HG03575 (cell line): ENCODE results near the gene RASAL2.
"Not testable (repeated sequence)": the region's sequence is repeated elsewhere in the genome, so short reads cannot be mapped to it uniquely, and the experiment has no call there.

ENCODE experiments used
- ATAC-seq: cut with Tn5 transposase; IDR thresholded peaks from one replicate; pipeline ENCODE4 v1.9.1; 2021; ENCODE audit not compliant: unreplicated experiment, insufficient number of reproducible peaks, low FRiP score; ENCODE audit errors: extremely low read depth

Gene RASAL2

GRCh38 chr1:178253581-178253980 lies 159.7 kb downstream of the RASAL2 start:
- not testable (repeated sequence) for ATAC-seq

DNA sequence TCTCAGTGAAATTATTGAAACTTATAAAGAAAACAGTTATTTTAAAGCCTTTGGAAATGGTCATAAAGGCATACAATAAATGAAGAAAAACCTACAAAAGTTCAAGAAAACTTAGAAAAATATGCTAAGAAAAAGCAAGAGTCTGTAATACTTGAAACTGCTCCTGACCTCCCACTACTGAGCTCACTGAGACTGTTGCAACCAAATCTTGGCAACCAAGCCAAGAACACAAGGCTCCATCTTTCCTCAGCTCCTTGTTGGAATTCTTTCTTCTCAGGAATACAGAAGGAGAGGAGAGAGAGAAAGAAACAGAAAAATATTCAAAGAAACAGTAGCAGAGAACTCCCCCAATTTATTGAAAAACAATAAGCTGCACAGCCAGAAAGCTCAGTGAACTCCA lies 160.5 kb downstream of the RASAL2 start:
- no peak for ATAC-seq

GRCh38 chr1:178258536-178258935 lies 164.6 kb downstream of the RASAL2 start:
- ATAC-seq = no peak

- ATAC-seq = no peak
These were observed 168.2 kb downstream of the RASAL2 start for GRCh38 chr1:178262120-178262500.

DNA sequence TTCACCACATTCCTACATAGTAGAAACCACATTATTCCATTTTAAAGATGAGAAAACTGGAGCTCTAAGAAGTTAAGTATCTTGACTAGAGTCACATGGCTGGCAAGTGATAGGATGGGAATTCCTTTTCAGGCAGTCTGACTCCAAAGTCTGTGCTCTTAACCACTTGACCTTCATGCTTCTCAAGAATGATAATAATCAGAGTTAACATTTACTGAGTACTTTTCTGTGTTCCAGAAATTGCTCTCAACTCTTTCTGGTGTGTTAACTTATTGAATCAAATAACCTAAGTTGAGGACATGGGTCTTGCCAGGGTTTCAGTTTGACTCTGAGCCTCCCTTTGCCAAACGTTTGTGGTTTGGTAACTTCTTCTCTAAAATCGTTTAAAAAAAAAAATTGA lies 169.4 kb downstream of the RASAL2 start:
- ATAC-seq = no peak

DNA sequence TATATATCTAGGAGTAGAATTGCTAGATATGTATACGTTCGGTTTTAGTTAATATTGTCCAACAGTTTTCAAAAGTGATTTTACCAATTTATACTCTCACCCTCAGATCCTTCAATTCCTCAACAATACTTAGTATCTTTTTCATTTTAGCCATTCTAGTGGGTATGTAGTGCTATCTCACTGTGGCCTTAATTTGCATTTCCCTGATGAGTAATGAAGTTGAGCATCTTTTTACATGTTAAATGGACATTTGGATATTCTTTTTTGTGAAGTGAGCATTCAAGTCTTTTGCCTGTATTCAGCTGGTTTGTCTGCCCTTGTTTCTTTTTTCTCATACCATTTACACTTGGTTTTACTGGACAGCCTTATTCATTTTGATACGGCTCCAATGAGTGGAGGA lies 172.2 kb downstream of the RASAL2 start:
- no peak for ATAC-seq

DNA sequence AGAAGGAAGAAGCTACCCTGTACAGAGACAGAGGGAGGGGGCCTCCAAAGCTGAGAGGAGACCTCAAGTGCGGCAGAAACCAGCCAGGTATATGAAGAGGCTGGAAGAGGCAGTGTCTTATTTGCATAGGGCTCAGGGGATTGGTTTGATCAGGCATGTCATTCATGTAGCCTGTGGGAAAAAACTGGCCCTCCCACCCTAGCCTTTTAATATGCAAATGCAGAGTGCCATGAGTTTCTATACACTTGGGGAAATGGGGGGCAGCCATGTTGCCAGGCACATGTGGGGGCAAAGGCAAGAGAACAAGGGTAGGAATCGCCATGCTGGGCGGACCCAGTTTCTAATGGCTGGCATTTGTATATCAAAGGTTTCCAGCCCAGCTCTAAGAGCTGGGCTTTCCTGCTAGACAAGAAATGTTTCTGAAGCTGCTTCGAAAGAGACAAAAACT lies 172.7 kb downstream of the RASAL2 start:
- no peak for ATAC-seq

DNA sequence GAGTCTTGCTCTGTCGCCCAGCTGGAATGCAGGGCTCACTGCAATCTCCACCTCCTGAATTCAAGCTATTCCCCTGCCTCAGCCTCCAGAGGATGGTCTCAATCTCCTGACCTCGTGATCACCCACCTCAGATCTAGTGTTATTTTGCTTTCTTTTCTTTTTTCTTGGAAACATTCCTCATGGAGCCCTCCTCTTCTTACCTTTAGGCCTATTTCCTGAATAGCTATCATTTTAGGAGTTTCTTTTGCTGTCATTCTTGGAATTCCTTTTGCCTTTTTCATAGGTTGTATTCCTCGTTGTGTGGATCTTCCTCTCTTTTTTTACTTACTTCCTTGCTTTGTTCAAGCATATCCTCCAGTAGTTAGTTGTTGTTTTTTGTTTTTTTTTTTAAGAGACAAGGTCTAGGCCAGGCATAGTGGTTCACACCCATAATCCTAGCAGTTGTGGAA lies 173.8 kb downstream of the RASAL2 start:
- no peak for ATAC-seq

DNA sequence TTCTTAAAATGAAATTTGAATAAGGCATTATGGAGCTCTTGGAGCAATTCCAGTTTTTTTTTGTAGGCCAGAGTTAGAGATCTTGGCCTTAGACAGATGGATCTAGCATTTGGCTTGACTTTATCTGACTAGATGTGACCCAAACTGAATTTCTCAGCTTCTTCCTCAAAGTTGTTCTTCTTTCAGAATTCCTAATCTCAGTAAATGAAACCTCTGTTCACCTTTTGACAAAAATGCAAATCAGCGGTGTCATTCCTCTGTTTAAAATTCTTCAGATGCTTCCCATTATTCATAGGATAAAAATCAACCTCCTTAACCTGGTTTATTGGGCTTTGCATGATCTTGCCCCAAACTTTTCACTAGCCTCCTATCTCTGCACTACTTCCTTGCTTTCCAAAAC lies 177.6 kb downstream of the RASAL2 start:
- ATAC-seq = no peak

DNA sequence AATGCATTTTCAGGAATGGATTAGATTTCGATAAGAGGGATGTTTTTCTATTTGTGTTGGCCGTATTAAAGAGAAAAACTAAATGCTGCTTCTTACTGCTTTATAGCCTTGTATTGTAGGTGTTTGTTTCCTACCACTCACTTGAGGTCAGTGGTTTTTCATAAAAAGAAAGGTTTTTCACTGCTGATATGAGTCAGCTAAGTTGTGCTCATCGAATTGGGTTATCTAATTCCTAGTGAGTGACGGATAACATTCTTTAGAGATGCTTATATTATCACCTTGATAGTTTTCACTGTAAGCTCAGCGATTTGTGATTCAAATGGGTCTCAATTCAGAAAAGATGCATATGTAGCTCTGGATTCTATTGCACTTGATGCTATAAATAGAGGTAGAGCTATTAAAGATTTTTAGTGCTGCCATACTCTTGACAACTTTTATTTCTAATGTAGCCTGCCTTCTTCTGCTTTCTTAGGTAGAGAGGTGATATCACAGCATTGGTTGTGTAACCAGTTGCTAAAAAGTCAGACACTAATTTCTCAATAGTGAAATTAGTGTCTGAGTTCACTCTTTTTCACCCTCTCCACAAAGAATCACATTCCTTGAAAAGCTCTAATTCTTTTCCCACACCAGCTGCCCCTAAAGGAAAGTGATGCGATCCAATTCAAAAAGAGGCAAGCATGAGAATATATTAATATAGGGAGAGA lies 180.0 kb downstream of the RASAL2 start:
- no peak for ATAC-seq

DNA sequence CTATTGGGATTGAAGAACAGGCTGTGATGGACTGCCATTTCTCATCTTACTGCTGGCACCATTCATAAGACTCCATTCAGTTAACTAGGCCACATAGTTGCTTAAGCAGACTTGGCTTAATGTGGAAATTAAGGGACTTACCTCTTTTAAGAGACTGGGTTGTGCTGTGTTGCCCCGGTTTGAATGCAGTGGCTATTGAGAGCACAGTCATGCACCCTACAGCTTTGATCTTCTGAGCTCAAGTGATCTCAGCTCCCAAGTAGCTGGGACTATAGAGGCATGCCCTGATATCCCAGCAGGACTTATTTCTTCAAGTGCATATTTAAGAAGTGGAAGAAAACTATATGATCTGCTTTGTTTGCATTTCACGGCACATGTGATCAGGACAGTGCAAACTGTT lies 181.1 kb downstream of the RASAL2 start:
- ATAC-seq = no peak

DNA sequence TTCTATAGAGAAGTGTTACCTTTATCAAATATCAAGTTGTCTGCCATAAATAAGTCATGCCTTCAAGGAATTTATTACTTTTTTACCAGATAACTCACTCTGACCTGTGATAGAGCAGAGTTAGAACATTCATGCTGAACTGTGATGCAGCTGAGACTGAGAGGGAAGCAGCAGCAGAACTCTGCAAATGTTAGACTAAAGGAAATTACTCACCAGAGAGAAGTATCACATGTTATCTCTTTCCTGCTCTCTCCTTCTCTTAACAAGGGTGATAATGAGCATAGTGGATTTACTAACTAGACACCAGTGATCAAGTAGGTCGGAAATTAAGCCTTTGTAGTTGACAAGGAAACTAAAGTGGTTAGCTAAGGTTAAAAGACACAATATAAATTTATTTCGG lies 181.6 kb downstream of the RASAL2 start:
- ATAC-seq = no peak

DNA sequence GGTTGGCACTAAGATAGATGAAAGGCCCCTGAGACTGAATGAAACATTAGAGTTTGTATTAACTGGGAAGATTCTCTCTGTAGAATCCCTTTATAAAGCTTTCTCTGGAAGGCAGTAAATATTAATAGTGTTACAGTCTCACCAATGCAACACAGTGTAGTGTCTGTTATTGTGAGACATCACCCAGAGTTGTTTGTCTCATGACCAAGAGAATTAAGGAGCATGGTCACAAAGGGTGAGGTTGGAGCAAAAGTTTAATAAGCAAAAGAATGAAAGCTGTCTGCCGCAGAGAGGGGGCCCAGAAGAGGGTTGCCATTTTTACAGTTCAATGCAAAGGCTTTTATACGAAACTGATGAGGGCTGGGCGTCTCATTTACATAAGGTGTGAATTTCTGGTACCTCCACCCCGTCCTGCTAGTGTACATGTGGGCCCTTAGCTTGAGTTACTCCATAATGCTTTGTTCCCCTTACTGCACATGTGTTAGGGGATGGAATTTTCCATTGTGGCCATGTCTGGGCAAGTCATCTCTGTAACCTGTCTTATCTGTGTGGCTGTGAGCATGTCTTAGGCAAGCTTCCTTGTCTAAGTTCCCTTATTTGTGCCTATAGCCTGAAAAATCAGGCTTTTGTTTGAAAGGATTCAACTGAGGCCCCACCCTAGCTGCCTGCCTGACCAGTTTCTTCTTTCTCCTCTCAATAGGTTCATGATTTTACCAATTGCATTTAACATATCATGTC lies 184.1 kb downstream of the RASAL2 start:
- no peak for ATAC-seq

DNA sequence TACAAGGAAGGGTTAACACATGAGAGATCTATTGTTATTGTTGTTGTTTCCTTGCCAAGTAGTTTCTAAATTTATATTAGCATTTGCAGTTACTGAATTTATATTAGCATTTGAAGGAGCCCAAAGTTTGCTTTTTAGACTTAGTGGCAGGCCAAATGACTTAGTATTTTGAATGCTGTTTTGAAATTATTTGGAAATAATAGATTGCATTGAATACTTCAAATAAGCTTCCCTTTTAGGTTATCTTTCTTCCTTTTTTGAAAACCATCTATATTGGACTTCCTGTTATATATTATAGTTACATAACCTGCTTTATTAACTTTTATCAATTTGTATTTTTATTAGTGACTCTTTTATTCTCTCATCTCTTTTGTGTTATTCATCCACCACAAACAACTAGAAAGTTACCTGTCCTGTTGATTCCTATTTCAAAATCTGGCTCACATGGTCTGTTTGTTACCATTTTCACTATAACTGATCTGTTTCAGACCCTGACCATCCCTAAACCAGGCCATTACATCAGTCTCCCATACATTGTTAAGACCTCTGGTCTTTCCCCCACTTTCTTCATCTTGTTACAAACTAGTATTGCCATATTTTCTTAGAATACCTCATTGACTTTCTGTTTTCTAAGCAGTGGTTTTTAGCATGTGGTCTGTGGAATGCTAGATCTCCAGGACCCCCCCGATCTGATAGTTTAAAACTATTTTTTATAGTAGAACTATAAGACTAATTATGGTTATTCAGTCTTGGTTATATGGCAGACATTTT lies 185.2 kb downstream of the RASAL2 start:
- ATAC-seq = no peak

DNA sequence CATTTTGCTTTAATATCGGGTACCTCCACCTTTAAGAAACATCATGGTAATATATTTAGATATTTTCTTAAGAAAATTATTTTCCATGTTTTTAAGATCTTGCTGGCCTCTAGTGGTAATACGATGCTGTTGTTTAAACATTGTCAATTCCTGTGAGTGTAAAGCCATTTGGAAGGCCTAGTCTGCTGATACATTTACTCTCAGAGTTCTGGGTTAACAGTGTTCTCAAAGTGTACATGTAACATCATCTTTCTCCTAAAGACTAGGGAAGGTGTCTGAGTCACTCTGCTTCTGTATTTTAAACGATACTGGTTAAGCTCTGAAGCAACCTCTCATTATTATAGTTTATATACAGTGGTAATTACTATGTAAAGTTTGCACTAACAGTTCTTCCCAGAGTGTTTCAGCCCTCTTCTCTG lies 189.1 kb downstream of the RASAL2 start:
- no peak for ATAC-seq

DNA sequence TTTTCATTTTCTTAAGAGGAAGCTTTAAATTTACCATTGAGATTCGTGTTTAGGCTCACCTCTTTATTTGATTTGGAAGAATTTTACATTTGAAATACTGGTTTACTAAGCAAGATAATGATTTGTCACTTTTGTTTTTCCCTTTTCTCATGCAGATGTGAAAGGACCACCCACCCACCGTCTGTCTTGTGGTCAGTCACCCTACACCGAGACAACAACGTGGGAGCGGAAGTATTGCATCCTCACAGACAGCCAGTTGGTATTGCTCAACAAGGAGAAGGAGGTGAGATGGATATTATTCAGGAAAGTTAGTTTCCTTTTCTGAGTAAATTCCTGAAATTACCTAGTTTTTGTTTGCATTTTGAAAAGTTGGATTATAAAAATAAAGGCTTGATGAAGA lies 189.5 kb downstream of the RASAL2 start:
- ATAC-seq = no peak

DNA sequence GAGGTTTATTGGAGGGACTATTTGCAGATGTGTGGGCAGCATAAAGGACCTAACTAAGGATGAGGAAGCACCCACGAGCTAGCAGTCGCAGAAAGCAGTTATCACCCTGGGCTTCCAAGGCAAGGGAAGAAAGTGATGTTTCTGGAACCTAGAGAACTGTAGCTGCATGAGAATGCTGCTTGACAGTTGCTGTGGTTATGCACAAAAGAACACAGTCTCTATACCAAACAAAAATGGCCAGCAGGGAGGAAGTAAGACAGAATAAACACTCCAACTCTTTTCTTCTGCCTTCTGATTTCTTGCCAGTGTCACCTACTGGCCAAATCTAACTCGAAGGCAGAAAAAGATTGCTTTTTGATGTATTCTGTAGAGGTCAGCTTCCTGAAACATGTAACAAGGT lies 190.2 kb downstream of the RASAL2 start:
- ATAC-seq = no peak

DNA sequence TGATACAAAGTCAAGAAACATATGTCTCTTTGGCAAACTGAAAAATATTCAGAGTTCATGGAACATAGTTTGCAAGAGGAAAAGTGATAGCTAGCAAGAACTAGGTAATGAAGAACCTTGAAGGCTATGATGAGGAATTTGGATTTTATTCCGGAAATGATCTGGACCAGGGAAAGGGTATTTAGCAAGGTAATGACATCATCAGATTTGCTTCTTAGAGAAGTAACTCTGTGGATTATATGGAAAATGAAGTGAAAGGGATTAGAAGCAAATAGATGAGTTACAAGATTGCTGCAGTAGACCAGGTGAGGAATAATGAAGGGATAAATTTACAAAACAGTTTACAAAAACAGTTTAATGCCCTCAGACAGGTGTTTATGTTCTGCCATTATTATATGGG lies 197.3 kb downstream of the RASAL2 start:
- no peak for ATAC-seq

GRCh38 chr1:178294654-178295053 lies 200.8 kb downstream of the RASAL2 start:
- ATAC-seq = no peak

- ATAC-seq = no peak
These were observed 206.4 kb downstream of the RASAL2 start for GRCh38 chr1:178300352-178300699.
